NCI-H226 (cell line): ENCODE measurements around the gene MCTS1.
"Not testable (repeated sequence)": the region's sequence is repeated elsewhere in the genome, so short reads cannot be mapped to it uniquely, and the experiment has no call there.

Source experiments
- DNase-seq: peaks from one replicate; pipeline ENCODE4 v3.0.0-alpha.2; 2015

The MCTS1 gene

DNA sequence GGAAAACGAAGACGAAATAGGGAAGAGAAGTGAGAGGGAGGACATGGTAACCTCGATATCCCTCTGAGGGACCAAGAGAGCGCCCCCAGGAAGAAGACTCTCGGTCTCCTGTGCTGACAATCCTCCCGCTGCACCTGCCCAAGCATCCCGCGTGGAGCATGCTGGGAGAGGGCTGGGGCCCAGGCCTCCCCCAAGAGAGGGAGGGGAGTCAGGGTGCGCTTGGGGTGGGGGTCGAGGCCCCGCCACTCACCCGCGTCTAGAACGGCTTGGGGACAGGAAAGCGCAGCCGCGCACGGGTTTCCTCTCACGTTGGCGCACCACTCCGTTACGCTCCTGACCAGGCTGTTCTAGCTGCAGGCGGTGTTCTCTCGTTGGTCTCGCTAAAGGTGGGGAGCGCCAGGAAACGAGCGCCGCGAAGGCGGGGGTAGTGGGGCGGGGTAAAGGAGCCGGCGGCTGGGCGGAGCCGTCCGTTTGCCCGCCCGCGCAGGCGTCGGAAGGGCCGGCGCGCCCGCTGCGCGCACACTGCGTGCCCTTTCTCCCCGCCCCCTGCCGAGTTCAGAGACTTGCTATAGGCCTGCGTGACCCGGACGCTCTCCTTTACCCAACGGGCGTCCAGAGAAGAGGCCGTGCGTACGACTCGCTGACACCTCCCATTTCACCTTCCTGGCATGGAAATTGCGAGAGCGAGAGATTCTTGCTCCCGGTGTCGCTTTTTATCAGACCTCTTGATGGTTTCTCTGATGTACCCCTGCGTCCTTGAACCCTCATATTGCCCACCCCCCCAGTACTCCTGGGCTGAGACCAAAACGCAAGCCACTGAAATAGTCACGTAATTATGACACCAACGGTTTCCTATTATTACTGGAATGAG, 26.0 kb downstream of the MCTS1 start, which contains the start of gene C1GALT1C1:
Gene C1GALT1C1 (minus strand): TSS at position 388 of the 871 bp plus-strand sequence. CDS start 2,888 bp downstream, outside the sequence.
- peak; percentile 85 for DNase-seq

- no peak for DNase-seq
Observed at GRCh38 chrX:120638619-120639018, 34.7 kb downstream of the MCTS1 start.

- DNase-seq: no peak
Observed at GRCh38 chrX:120642871-120643270, 39.0 kb downstream of the MCTS1 start.

DNA sequence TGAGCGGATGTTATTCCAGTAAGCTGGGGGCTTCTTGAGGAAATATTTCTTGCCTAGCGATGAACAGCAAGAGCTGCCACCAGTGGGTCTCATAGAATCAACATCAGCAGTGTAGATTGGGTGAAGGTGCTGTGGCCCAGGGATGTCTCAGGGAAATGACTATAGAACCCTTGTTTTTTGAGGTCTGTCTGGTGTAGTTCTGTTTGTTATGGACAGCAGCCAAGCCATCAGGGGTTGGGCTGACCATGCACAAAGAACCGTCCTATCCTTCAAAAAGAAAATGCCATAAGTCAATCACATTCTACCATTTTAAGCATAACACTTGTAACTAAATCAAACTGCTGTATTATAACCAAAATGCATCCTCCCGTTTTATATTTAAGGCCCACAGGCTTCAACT, 43.2 kb downstream of the MCTS1 start:
- no peak for DNase-seq

DNA sequence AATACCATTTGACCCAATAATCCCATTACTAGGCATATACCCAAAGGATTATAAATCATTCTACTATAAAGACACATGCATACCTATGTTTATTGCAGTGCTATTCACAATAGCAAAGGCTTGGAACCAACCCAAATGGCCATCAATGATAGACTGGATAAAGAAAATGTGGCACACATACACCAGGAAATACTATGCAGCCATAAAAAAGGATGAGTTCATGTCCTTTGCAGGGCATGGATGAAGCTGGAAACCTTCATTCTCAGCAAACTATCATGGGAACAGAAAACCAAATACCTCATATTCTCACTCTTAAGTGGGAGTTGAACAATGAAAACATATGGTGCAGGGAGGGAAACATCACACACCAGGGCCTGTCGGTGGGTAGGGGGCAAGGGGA, 48.4 kb downstream of the MCTS1 start:
- not testable (repeated sequence) for DNase-seq

- DNase-seq: no peak
Observed at GRCh38 chrX:120653000-120653399, 49.1 kb downstream of the MCTS1 start.

- DNase-seq: no peak
Observed at GRCh38 chrX:120660637-120661036, 56.7 kb downstream of the MCTS1 start.
